ENCODE measurements around the gene PRRC2B. TPM values are rescaled to one million over a fixed set of nuclear protein-coding genes. Genes with fewer than 3 reads are reported as not detected.

The PRRC2B gene
- total and polyA plus RNA-seq, 2 experiments from 2014 or later, result 45.0 to 193 TPM

- Histone ChIP-seq H3K27me3 (ENCODE audit: insufficient read depth) (no peaks in the 10 kb centered on the region), H3K79me2 (replicated peaks; ENCODE audit: insufficient read depth) (no peaks in the 10 kb centered on the region), H3K36me3 (ENCODE audit: insufficient read depth) (peaks cover 9% of the 10 kb centered on the region), H3K9me2 (ENCODE audit: insufficient read depth) (no peaks in the 10 kb centered on the region), H3K27ac (ENCODE audit: low read depth) (no peak overlapping the region), H3F3A (replicated peaks; ENCODE audit: low read depth) (peaks cover 9% of the 10 kb centered on the region), H3K4me1 (ENCODE audit: insufficient read depth) (no peaks in the 10 kb centered on the region), H3K4me3 (no peak overlapping the region), H4K20me1 (replicated peaks; ENCODE audit: insufficient read depth) (no peaks in the 10 kb centered on the region), H2AFZ (no peak overlapping the region), H3K4me2 (no peak overlapping the region)
- no peak overlapping the region for H3K27ac Mint-ChIP-seq
- TF ChIP-seq ZNF114 (CRISPR knock-in tag; IDR thresholded peaks at IDR 0.05) (no peak), ZNF462 (CRISPR knock-in tag; IDR thresholded peaks at IDR 0.05) (no peak), CTCF (conservative IDR thresholded peaks at IDR 0.05; ENCODE audit: low read depth in 2 of 2) (no peak), POLR2AphosphoS5 (IDR thresholded peaks at IDR 0.05; ENCODE audit: low read depth) (no peak), EZH2 (IDR thresholded peaks at IDR 0.05; ENCODE audit: low read depth, unreplicated experiment) (no peak), REST (IDR thresholded peaks at IDR 0.05; ENCODE audit: unreplicated experiment) (no peak), EZH2phosphoT487 (IDR thresholded peaks at IDR 0.05; ENCODE audit: unreplicated experiment) (no peak), JUNB (IDR thresholded peaks at IDR 0.05; ENCODE audit: unreplicated experiment) (no peak), CREB1 (CRISPR knock-in tag; IDR thresholded peaks at IDR 0.05; ENCODE audit: low read depth) (no peak), STAT1 (IDR thresholded peaks at IDR 0.05; ENCODE audit: unreplicated experiment) (no peak)
- TF ChIP-seq, protein P1, sequence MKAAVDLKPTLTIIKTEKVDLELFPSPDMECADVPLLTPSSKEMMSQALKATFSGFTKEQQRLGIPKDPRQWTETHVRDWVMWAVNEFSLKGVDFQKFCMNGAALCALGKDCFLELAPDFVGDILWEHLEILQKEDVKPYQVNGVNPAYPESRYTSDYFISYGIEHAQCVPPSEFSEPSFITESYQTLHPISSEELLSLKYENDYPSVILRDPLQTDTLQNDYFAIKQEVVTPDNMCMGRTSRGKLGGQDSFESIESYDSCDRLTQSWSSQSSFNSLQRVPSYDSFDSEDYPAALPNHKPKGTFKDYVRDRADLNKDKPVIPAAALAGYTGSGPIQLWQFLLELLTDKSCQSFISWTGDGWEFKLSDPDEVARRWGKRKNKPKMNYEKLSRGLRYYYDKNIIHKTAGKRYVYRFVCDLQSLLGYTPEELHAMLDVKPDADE (IDR thresholded peaks at IDR 0.05), result no peak
- H3K9me3 Mint-ChIP-seq, result no peaks in the 10 kb centered on the region
- peaks cover 12% of the 10 kb centered on the region for H3K27me3 Mint-ChIP-seq (ENCODE audit: insufficient read depth, low read depth, poor library complexity)
- no peak overlapping the region for H3K4me3 Mint-ChIP-seq
- no peak for ATAC-seq
- no peak for DNase-seq (ENCODE audit: low spot score)
- peaks cover 52% of the 10 kb centered on the region for H3K36me3 Mint-ChIP-seq (ENCODE audit: low read depth)
- H3K4me1 Mint-ChIP-seq, result no peaks in the 10 kb centered on the region
These were observed 123.0 kb downstream of the PRRC2B start for GRCh38 chr9:131516930-131517329.
